Measurements from ENCODE around the gene APC2. TPM values are rescaled to one million over a fixed set of nuclear protein-coding genes. Genes with fewer than 3 reads are reported as not detected.

APC2 gene
- total RNA-seq, 4 donors from 2014 or later: 0.42 to 1.8 (median 1.2) TPM

DNA sequence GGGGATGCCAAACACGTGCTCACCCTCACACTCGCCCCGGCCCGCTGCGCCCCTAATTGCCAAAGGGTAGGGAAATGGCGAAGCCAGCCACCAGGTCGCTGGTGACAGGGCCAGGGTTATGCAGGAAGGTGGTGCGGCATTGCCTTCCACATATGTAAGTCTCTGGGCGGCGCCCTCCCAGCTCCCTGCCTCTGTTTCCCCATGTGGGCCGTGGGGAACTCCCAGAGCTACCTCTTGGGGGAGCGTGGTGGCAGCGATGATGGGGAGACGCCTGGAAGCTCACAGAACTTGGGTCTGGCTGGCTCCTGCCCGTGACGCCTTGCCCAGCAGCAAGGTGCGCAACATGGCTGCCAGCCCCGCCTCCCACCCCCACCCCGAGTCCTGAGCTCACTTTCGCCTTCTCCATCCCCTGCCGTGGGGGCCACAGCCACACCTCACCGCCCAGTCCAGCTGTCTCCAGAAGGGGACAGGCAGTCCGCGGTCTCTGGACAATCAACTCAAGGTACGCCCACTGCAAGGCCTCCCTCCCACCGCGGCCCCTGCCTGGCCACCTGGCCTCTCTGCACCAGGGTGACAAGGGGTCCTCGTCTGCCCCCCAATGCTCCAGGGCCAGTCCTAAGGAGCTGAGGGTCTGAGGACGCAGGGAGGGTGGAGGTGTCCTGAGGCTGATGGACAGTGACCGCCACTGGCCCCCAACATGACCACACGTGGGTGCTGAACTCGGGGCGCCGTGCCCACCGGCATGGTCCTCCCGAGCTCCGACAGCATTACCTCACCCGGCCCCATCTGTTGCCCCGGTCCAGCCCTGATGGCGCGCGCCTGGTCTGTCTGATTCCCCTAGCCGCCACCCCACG, 22.5 kb downstream of the APC2 start:
- no peak overlapping the region for H3K4me3 ChIP-seq
- no peak for DNase-seq (ENCODE audit: extremely low spot score)
- H3K27ac ChIP-seq (replicated peaks in 1 of 4): no peak overlapping the region
- H3K36me3 ChIP-seq: peaks cover 0 to 37% (median 16%) of the 10 kb centered on the region in 4 donors
- no peaks in the 10 kb centered on the region for H3K9me3 ChIP-seq
- 63% methylated on average over 12 of the region's 44 CpGs for WGBS
- peaks cover 32 to 83% (median 54%) of the 10 kb centered on the region in 4 donors for H3K27me3 ChIP-seq
- intact Hi-C loops (cut with DNase I): no loop called here
- H3K4me1 ChIP-seq: peaks cover 43 to 85% (median 73%) of the 10 kb centered on the region in 4 donors
- TF ChIP-seq POLR2AphosphoS5 (IDR thresholded peaks at IDR 0.05) (no peak), POLR2A (IDR thresholded peaks at IDR 0.05; ENCODE audit: low read depth) (no peak), EP300 (IDR thresholded peaks at IDR 0.05) (no peak)
- TF ChIP-seq, protein P1, sequence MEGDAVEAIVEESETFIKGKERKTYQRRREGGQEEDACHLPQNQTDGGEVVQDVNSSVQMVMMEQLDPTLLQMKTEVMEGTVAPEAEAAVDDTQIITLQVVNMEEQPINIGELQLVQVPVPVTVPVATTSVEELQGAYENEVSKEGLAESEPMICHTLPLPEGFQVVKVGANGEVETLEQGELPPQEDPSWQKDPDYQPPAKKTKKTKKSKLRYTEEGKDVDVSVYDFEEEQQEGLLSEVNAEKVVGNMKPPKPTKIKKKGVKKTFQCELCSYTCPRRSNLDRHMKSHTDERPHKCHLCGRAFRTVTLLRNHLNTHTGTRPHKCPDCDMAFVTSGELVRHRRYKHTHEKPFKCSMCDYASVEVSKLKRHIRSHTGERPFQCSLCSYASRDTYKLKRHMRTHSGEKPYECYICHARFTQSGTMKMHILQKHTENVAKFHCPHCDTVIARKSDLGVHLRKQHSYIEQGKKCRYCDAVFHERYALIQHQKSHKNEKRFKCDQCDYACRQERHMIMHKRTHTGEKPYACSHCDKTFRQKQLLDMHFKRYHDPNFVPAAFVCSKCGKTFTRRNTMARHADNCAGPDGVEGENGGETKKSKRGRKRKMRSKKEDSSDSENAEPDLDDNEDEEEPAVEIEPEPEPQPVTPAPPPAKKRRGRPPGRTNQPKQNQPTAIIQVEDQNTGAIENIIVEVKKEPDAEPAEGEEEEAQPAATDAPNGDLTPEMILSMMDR (IDR thresholded peaks at IDR 0.05): no peak

DNA sequence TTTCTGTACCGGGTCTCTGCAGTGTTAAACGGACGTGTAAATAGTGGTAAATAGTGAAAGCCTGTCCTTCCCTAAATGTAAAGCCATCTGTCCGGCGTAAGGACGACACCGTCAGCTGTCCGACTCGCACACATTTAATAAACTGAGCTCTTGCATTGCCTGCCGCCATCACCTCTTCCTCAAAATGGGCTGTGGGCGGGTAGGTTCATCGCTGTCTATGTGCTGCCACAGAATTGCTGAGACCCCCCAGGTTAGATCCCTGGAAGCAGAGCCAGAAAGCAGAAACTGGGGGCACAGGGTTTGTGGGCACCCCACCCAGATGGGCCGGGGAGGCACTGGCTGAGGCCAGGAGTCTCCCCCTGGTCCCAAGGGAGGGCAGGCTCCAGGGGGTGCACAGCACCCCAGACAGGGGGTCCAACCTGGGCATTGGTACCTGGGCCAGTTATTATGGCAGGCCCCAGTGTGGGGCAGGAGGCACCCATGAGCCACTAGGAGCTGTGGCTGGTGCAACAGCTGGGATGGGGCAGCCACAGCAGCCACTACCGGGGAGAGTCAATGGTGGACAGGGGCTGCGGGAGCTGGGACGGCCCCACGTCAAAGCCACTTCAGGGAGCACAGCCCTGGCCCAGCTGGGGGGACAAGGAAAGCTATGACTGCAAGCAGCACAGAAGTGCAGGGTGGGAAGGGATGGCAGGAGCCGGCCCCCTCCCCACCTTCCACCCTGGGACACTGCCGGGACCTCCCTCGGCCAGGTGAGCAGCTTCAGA, 23.3 kb downstream of the APC2 start:
- H3K27ac ChIP-seq (replicated peaks in 1 of 4): no peak overlapping the region
- H3K36me3 ChIP-seq: peaks cover 0 to 37% (median 16%) of the 10 kb centered on the region in 4 donors
- H3K27me3 ChIP-seq: peaks cover 32 to 74% (median 46%) of the 10 kb centered on the region in 4 donors
- DNase-seq (ENCODE audit: extremely low spot score): no peak
- intact Hi-C loops (cut with DNase I): no loop called here
- no peaks in the 10 kb centered on the region for H3K9me3 ChIP-seq
- WGBS: 78% methylated on average over 20 of the region's 20 CpGs
- TF ChIP-seq, protein P1 (IDR thresholded peaks at IDR 0.05): no peak
- no peak for TF ChIP-seq POLR2AphosphoS5 (IDR thresholded peaks at IDR 0.05)
- no peak for TF ChIP-seq EP300 (IDR thresholded peaks at IDR 0.05)
- TF ChIP-seq POLR2A (IDR thresholded peaks at IDR 0.05; ENCODE audit: low read depth): no peak
- peaks cover 41 to 85% (median 73%) of the 10 kb centered on the region in 4 donors for H3K4me1 ChIP-seq
- no peak overlapping the region for H3K4me3 ChIP-seq

DNA sequence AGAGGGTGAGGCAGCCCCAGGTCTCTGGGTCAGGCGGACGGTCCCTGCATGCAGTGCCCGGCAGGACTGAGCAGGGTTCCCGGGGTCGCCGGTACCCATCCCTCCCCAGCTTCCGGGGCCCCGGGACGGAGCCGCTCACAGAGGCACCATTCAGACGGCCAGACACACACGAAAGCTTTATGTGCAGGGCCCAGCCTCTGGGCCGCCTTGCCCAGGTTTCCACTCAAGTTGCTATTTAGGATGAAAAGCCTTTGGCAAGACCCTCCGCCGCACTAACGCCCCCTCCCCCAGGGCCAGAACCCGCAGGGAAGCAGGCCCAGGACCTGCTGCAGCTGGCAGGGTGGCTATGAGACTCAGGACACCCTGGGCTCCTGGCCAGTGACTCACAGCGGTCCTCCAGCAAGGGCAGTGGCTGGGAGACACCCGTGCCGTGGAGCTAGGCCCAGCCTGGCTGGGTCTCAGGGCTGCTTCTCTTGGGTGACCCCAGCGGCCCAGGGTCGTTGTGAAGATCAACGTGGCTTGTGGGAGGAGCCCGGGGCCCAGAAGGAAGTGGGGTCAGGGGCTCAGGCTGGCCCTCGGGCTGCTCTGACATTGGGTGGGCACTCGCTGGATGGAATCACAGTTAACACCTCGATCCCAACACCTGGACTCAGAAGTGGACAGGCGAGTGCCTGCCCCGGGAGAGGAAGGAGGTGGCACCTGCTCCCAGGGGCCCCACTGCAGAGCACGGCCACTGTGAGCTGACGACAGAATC, 24.3 kb downstream of the APC2 start:
- Histone ChIP-seq H3K27ac (replicated peaks in 1 of 4) (no peak overlapping the region), H3K36me3 (peaks cover 0 to 37% (median 16%) of the 10 kb centered on the region in 4 donors), H3K4me1 (peaks cover 37 to 81% (median 70%) of the 10 kb centered on the region in 4 donors), H3K9me3 (no peaks in the 10 kb centered on the region), H3K4me3 (no peak overlapping the region), H3K27me3 (peaks cover 26 to 65% (median 39%) of the 10 kb centered on the region in 4 donors)
- intact Hi-C loops (cut with DNase I): no loop called here
- DNase-seq (ENCODE audit: extremely low spot score): no peak
- TF ChIP-seq, protein P1 (IDR thresholded peaks at IDR 0.05): no peak
- TF ChIP-seq POLR2AphosphoS5 (IDR thresholded peaks at IDR 0.05) (no peak), EP300 (IDR thresholded peaks at IDR 0.05) (no peak), POLR2A (IDR thresholded peaks at IDR 0.05; ENCODE audit: low read depth) (no peak)
- WGBS: 77% methylated on average over 11 of the region's 31 CpGs

DNA sequence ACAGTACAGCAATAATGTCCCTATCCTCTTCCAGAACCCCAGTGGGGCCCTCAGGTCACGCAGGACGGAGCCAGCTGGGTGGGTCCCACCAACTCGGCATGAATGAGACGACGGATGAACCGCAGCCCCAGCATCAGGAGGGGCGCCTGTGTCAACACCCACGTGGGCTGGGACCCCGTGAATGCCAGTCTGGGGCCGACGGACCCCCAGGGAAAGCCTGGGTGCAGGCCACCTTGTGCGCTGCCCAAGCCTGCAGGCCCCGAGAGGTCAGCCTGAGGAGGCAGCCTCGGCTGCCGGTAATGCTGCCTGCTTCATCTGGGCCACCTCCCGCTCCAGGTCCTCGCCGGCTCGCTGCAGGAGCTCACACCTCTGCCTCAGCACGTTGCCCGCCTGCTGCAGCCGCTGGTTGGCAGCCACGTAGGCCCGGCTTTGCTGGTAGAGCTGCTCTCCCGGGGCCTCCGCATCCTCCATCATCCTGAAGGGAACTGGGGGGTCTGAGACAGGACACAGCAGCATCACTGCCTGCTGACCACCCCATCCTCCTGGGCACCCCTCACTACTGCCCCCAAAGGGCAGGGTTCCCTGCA, 24.9 kb downstream of the APC2 start:
- Histone ChIP-seq H3K27ac (replicated peaks in 1 of 4) (no peak overlapping the region), H3K9me3 (no peaks in the 10 kb centered on the region), H3K36me3 (peaks cover 0 to 37% (median 16%) of the 10 kb centered on the region in 4 donors), H3K4me1 (peaks cover 39 to 81% (median 71%) of the 10 kb centered on the region in 4 donors), H3K27me3 (peaks cover 23 to 59% (median 36%) of the 10 kb centered on the region in 4 donors), H3K4me3 (no peak overlapping the region)
- 81% methylated on average over 11 of the region's 26 CpGs for WGBS
- TF ChIP-seq EP300 (IDR thresholded peaks at IDR 0.05) (no peak), POLR2A (IDR thresholded peaks at IDR 0.05; ENCODE audit: low read depth) (no peak), POLR2AphosphoS5 (IDR thresholded peaks at IDR 0.05) (no peak)
- TF ChIP-seq, protein P1 (IDR thresholded peaks at IDR 0.05): no peak
- intact Hi-C loops (cut with DNase I): no loop called here
- no peak for DNase-seq (ENCODE audit: extremely low spot score)
